Neural crest cell (in vitro differentiated cells): ENCODE results near the gene TET3. TPM values are rescaled to one million over a fixed set of nuclear protein-coding genes. Genes with fewer than 3 reads are reported as not detected.
A peak's percentile ranks its signal among the peaks of the same experiment; 100 is the strongest.

Experiments used
- DNase-seq: peaks from one replicate; pipeline ENCODE4 v3.0.0; 2021; ENCODE audit warnings: low read depth, mixed read lengths, low spot score
- H3K27ac Mint-ChIP-seq: one replicate; pipeline ENCODE4 v1.8.0; 2021; ENCODE audit warnings: mild to moderate bottlenecking, mixed read lengths; ENCODE audit not compliant: unreplicated experiment
- H3K27me3 Mint-ChIP-seq: 2 replicates; pipeline ENCODE4 v1.8.0; 2021; ENCODE audit warnings: low read depth, mild to moderate bottlenecking, mixed read lengths
- H3K36me3 Mint-ChIP-seq: 2 replicates; pipeline ENCODE4 v1.8.0; 2021; ENCODE audit warnings: low read depth, mild to moderate bottlenecking, mixed read lengths
- H3K4me1 Mint-ChIP-seq: 2 replicates; pipeline ENCODE4 v1.8.0; 2021; ENCODE audit warnings: mixed read lengths
- H3K4me3 Mint-ChIP-seq: one replicate; pipeline ENCODE4 v1.8.0; 2021; ENCODE audit warnings: mild to moderate bottlenecking, mixed read lengths
- H3K9me3 Mint-ChIP-seq: 2 replicates; pipeline ENCODE4 v1.8.0; 2021; ENCODE audit warnings: mixed read lengths
- CTCF ChIP-seq: fragments of 200-600 bp; sonication (generic); conservative IDR thresholded peaks from 2 replicates; pipeline ENCODE4 v1.5.0; 2021; ENCODE audit warnings: antibody characterized with exemption, mild to moderate bottlenecking
- total RNA-seq: library from RNA; stranded (reverse); gene quantifications from 2 replicates; pipeline ENCODE4 v1.2.1, GENCODE V29; 2021

Gene TET3
- total RNA-seq, 1 donor from 2014 or later, result 30.3 TPM

GRCh38 chr2:74007711-74008110 is 23.0 kb downstream of the TET3 start:
- Mint-ChIP-seq H3K4me3 (peak overlapping the region; percentile 72), H3K27ac (no peak overlapping the region), H3K36me3 (peaks cover 2% of the 10 kb centered on the region), H3K9me3 (no peaks in the 10 kb centered on the region), H3K27me3 (no peaks in the 10 kb centered on the region), H3K4me1 (peaks cover 68% of the 10 kb centered on the region)
- no peak for TF ChIP-seq CTCF
- no peak for DNase-seq

- TF ChIP-seq CTCF, result no peak
- H3K27ac Mint-ChIP-seq, result peak overlapping the region; percentile 16
- no peaks in the 10 kb centered on the region for H3K27me3 Mint-ChIP-seq
- DNase-seq, result no peak
- H3K4me3 Mint-ChIP-seq, result peak overlapping the region; percentile 72
- peaks cover 56% of the 10 kb centered on the region for H3K4me1 Mint-ChIP-seq
- H3K36me3 Mint-ChIP-seq, result peaks cover 2% of the 10 kb centered on the region
- no peaks in the 10 kb centered on the region for H3K9me3 Mint-ChIP-seq
Measured at GRCh38 chr2:74008761-74009395, 24.2 kb downstream of the TET3 start.

- H3K27ac Mint-ChIP-seq, result peak overlapping the region; percentile 83
- TF ChIP-seq CTCF, result no peak
- peaks cover 2% of the 10 kb centered on the region for H3K36me3 Mint-ChIP-seq
- no peak for DNase-seq
- no peaks in the 10 kb centered on the region for H3K27me3 Mint-ChIP-seq
- peaks cover 49% of the 10 kb centered on the region for H3K4me1 Mint-ChIP-seq
- H3K4me3 Mint-ChIP-seq, result no peak overlapping the region
- H3K9me3 Mint-ChIP-seq, result no peaks in the 10 kb centered on the region
Measured at GRCh38 chr2:74009577-74009976, 24.9 kb downstream of the TET3 start.

GRCh38 chr2:74010087-74010541 is 25.4 kb downstream of the TET3 start:
- Mint-ChIP-seq H3K36me3 (peaks cover 2% of the 10 kb centered on the region), H3K27me3 (no peaks in the 10 kb centered on the region), H3K4me1 (peaks cover 44% of the 10 kb centered on the region), H3K4me3 (no peak overlapping the region), H3K9me3 (no peaks in the 10 kb centered on the region), H3K27ac (no peak overlapping the region)
- TF ChIP-seq CTCF, result no peak
- DNase-seq, result no peak

- DNase-seq, result no peak
- H3K27ac Mint-ChIP-seq, result no peak overlapping the region
- no peak for TF ChIP-seq CTCF
- H3K9me3 Mint-ChIP-seq, result no peaks in the 10 kb centered on the region
- peaks cover 2% of the 10 kb centered on the region for H3K36me3 Mint-ChIP-seq
- H3K4me3 Mint-ChIP-seq, result no peak overlapping the region
- H3K27me3 Mint-ChIP-seq, result no peaks in the 10 kb centered on the region
- H3K4me1 Mint-ChIP-seq, result peaks cover 34% of the 10 kb centered on the region
Measured at GRCh38 chr2:74011246-74011645, 26.5 kb downstream of the TET3 start.
